MM.1S (cell line): Measurements from ENCODE around the gene PCDHA2.
"Not testable (repeated sequence)": the region's sequence is repeated elsewhere in the genome, so short reads cannot be mapped to it uniquely, and the experiment has no call there.

Source experiments
- DNase-seq: peaks from one replicate; pipeline ENCODE4 v3.0.0-alpha.2; 2015
- H2AFZ ChIP-seq: fragments of 300-600 bp; sonication (generic); 2 replicates; pipeline ENCODE4 v1.6.0; 2016; ENCODE audit warnings: antibody characterized with exemption, low read length
- H3F3A ChIP-seq: fragments of 300-600 bp; sonication (generic); 2 replicates; pipeline ENCODE4 v1.6.1; 2016; ENCODE audit warnings: mild to moderate bottlenecking, antibody characterized with exemption, low read length, moderate library complexity, mixed read lengths; ENCODE audit not compliant: insufficient read depth
- H3K27ac ChIP-seq: fragments of 300-600 bp; sonication (generic); 2 replicates; pipeline ENCODE4 v1.5.1; 2016; ENCODE audit warnings: mild to moderate bottlenecking, low read length
- H3K27me3 ChIP-seq: fragments of 300-600 bp; sonication (generic); replicated peaks from 2 replicates; pipeline ENCODE4 v1.6.0; 2016; ENCODE audit warnings: low read length; ENCODE audit not compliant: insufficient read depth
- H3K36me3 ChIP-seq: fragments of 300-600 bp; sonication (generic); replicated peaks from 2 replicates; pipeline ENCODE4 v1.6.1; 2016; ENCODE audit warnings: mild to moderate bottlenecking, low read length, mixed read lengths; ENCODE audit not compliant: insufficient read depth
- H3K4me1 ChIP-seq: fragments of 300-600 bp; sonication (generic); 2 replicates; pipeline ENCODE4 v1.6.1; 2016; ENCODE audit warnings: low read length, mixed read lengths
- H3K4me2 ChIP-seq: fragments of 300-600 bp; sonication (generic); 2 replicates; pipeline ENCODE4 v1.6.0; 2016; ENCODE audit warnings: low read depth, low read length
- H3K4me3 ChIP-seq: fragments of 300-600 bp; sonication (generic); 2 replicates; pipeline ENCODE4 v1.5.1; 2016; ENCODE audit warnings: low read length, mixed read lengths
- H3K79me2 ChIP-seq: fragments of 300-600 bp; sonication (generic); 2 replicates; pipeline ENCODE4 v1.6.1; 2016; ENCODE audit warnings: mixed run types, low read length, mixed read lengths
- H3K9ac ChIP-seq: fragments of 300-600 bp; sonication (generic); 2 replicates; pipeline ENCODE4 v1.6.1; 2016; ENCODE audit warnings: low read length, mixed read lengths
- H3K9me2 ChIP-seq: fragments of 300-600 bp; sonication (generic); replicated peaks from 2 replicates; pipeline ENCODE4 v1.6.1; 2016; ENCODE audit warnings: mild to moderate bottlenecking, low read length, mixed read lengths; ENCODE audit not compliant: insufficient read depth
- H3K9me3 ChIP-seq: fragments of 300-600 bp; sonication (generic); replicated peaks from 2 replicates; pipeline ENCODE4 v1.6.1; 2016; ENCODE audit warnings: mild to moderate bottlenecking, low read length, mixed read lengths; ENCODE audit not compliant: insufficient read depth
- H4K20me1 ChIP-seq: fragments of 300-600 bp; sonication (generic); 2 replicates; pipeline ENCODE4 v1.6.1; 2016; ENCODE audit warnings: mild to moderate bottlenecking, low read length, moderate library complexity, mixed read lengths; ENCODE audit not compliant: insufficient read depth
- EZH2 ChIP-seq: fragments of 300-600 bp; sonication (generic); optimal IDR thresholded peaks from 2 replicates; pipeline ENCODE3; 2017; ENCODE audit warnings: low read depth, mild to moderate bottlenecking, antibody characterized with exemption, low read length, mixed read lengths
- EZH2phosphoT487 ChIP-seq: fragments of 300-600 bp; sonication (generic); IDR thresholded peaks from 2 replicates; pipeline ENCODE4 v1.6.1; 2018; ENCODE audit warnings: antibody characterized with exemption, low read length
- TF ChIP-seq, protein P1 (sequence below): fragments of 300-600 bp; sonication (generic); IDR thresholded peaks from 2 replicates; pipeline ENCODE4 v1.5.1; 2016; ENCODE audit warnings: antibody characterized with exemption, low read length, mixed read lengths

The PCDHA2 gene

DNA sequence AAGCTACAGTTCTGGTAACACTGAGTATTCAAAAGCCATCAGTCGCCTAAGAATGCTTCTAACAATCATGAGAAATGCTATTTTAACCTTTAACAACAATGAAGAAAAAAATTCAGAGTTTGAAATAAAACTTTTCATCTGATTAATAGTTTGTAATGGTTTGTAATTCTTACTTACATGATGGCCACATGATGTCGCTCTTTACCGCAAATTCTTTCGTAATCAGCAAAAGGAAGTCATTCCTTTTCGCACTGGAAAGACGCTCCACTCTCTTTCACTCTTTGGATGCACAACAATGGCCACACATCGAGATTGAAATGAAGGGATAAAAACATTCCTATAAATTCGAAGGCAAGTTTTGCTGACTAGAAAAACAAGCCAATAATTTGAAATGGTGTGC, 39.3 kb downstream of the PCDHA2 start, which contains the start of gene PCDHA7:
Gene PCDHA7 (plus strand): TSS at position 277 of the 400 bp plus-strand sequence. CDS start 115 bp downstream, at position 392.
- H3K9me2 ChIP-seq, result no peaks in the 10 kb centered on the region
- no peaks in the 10 kb centered on the region for H4K20me1 ChIP-seq
- no peak within 1 kb of the TSS for H3K4me2 ChIP-seq
- DNase-seq, result no peak
- H2AFZ ChIP-seq, result no peak within 1 kb of the TSS
- no peak within 1 kb of the TSS for H3K27ac ChIP-seq
- no peaks in the 10 kb centered on the region for H3K79me2 ChIP-seq
- H3K9me3 ChIP-seq, result no peaks in the 10 kb centered on the region
- TF ChIP-seq, protein P1, sequence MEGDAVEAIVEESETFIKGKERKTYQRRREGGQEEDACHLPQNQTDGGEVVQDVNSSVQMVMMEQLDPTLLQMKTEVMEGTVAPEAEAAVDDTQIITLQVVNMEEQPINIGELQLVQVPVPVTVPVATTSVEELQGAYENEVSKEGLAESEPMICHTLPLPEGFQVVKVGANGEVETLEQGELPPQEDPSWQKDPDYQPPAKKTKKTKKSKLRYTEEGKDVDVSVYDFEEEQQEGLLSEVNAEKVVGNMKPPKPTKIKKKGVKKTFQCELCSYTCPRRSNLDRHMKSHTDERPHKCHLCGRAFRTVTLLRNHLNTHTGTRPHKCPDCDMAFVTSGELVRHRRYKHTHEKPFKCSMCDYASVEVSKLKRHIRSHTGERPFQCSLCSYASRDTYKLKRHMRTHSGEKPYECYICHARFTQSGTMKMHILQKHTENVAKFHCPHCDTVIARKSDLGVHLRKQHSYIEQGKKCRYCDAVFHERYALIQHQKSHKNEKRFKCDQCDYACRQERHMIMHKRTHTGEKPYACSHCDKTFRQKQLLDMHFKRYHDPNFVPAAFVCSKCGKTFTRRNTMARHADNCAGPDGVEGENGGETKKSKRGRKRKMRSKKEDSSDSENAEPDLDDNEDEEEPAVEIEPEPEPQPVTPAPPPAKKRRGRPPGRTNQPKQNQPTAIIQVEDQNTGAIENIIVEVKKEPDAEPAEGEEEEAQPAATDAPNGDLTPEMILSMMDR, result no peak
- TF ChIP-seq EZH2, result no peak
- no peak for TF ChIP-seq EZH2phosphoT487
- no peaks in the 10 kb centered on the region for H3K27me3 ChIP-seq
- H3K4me3 ChIP-seq, result no peak within 1 kb of the TSS
- no peak within 1 kb of the TSS for H3K9ac ChIP-seq
- H3K4me1 ChIP-seq, result no peaks in the 10 kb centered on the region
- H3F3A ChIP-seq, result no peaks in the 10 kb centered on the region
- no peaks in the 10 kb centered on the region for H3K36me3 ChIP-seq

GRCh38 chr5:140834439-140835008, 39.9 kb downstream of the PCDHA2 start:
- H3K4me3 ChIP-seq, DNase-seq, H3K27me3 ChIP-seq: not testable (repeated sequence)

GRCh38 chr5:140835622-140836510, 41.2 kb downstream of the PCDHA2 start:
- H3K4me1 ChIP-seq, result no peaks in the 10 kb centered on the region
- TF ChIP-seq EZH2phosphoT487 (no peak), EZH2 (no peak)
- TF ChIP-seq, protein P1, result no peak
- no peaks in the 10 kb centered on the region for H3F3A ChIP-seq
- no peaks in the 10 kb centered on the region for H3K36me3 ChIP-seq
- H3K4me3 ChIP-seq, result no peak overlapping the region
- H3K9me3 ChIP-seq, result no peaks in the 10 kb centered on the region
- no peak overlapping the region for H3K9ac ChIP-seq
- DNase-seq, result no peak
- H3K4me2 ChIP-seq, result no peak overlapping the region
- no peak overlapping the region for H2AFZ ChIP-seq
- H4K20me1 ChIP-seq, result no peaks in the 10 kb centered on the region
- no peaks in the 10 kb centered on the region for H3K79me2 ChIP-seq
- no peak overlapping the region for H3K27ac ChIP-seq
- no peaks in the 10 kb centered on the region for H3K27me3 ChIP-seq
- no peaks in the 10 kb centered on the region for H3K9me2 ChIP-seq

More at GRCh38 chr5:140834439-140835008, 39.9 kb downstream of the PCDHA2 start:
- not testable (repeated sequence) for H2AFZ ChIP-seq, H3K79me2 ChIP-seq, H3K36me3 ChIP-seq, H3K27ac ChIP-seq, H3K9ac ChIP-seq, H3K9me2 ChIP-seq, H3F3A ChIP-seq, H4K20me1 ChIP-seq, H3K4me2 ChIP-seq, H3K4me1 ChIP-seq, H3K9me3 ChIP-seq
